ENCODE data around the gene DNAJB6.

DNAJB6 gene

DNA sequence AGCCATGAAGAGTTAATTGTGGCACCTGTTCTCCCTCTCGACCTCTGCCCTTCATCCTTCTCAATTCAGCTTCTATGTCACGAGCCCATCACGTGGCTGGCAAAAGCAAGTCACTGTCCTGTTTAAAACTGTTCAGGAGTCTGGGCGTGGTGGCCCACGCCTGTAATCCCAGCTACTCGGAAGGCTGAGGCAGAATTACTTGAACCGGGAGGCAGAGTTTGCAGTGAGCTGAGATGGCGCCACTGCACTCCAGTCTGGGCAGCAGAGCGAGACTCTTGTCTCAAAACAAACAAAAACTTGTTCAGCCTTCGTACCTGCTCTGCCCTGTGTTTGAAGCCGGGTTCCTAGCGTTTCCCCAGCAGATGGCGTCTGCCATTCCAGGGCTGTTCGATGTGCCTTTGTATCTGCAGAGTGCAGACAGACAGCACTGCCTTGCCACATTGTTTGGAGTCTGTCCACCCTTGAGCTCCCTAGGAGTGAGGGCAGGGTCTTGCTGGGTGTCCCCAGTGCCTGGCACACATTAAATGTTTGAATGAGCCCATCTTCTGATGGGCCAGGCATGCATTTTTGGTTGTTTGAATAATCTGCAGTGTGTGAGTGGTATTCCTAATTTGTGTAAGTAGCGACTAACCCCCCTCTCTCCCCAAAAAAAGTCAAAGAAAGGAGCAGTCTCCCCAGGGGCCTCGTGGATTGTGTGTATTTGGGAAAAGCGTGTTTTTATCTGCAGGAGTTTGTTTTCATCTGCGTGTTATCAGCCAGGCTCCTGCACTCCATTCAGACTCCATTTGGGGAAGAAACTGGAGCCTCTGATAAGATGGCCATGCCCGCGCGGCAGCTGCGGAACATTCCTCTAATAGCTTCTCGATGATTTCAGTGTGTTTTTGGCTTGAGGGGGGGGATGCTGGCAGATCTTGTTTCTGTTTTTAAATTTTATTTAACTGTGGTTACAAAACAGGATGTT, 61.2 kb downstream of the DNAJB6 start:
- peak; percentile 11 for DNase-seq

DNA sequence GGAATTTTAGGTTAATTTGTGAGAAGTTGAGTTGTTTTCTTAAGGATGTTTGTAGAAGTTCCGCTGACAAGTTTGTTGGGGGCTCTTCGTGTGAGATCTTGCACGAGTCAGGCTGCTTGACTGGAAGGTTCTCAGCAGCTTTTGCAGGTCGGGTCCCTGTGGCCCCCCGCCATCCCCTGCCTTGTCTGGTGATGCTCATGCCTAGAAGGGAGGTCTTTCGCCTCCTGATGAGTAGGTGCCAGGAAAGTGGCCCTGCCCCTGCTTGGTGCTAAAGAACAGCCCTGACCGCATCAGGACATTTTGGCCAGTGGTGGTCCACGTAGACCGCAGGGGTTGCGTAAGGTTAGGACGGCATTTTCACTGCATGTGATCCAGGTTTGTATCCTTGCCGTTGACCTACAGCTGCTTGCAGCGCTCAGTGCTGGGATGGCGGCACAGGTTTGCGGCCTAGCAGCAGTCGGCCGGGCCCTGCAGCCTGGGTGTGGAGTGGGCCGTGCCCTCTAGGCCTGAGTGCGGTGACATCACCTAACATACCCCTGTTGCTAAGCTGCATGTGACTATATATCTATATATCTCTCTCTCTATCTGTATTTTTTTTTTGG, 62.4 kb downstream of the DNAJB6 start:
- no peak for DNase-seq

DNA sequence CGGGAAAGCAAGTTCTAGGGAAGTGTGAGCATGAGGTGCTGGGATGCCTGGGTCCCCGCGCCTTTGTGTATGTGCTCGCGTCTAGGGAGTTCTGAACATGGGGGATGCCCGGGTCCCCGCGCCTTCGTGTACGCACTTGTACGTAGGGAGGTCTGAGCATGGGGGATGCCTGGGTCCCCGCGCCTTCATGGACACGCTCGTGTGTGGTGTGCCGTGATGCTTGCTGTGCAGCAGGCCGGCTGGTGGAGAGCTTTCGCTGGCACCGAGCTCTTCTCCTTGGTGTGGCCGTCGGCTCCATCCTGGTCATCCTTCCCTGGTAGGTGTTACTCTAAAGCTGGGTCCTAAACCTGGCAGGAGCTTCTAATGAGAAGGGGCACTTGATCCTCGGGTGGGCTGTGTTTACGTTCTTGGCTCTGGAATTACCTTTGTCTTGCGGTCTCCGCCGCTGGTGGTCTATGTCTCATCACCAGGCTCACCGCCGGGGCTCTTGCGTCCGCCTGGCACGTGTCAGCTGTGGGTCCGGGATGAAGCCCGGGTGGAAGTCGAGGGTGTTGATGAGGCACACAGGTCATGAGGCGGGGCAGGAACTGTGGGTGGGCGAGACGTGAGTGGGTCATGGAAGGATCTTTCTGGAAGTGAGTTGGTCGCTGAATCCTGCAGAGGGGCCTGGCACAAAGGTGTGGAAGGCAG, 63.5 kb downstream of the DNAJB6 start:
- no peak for DNase-seq

DNA sequence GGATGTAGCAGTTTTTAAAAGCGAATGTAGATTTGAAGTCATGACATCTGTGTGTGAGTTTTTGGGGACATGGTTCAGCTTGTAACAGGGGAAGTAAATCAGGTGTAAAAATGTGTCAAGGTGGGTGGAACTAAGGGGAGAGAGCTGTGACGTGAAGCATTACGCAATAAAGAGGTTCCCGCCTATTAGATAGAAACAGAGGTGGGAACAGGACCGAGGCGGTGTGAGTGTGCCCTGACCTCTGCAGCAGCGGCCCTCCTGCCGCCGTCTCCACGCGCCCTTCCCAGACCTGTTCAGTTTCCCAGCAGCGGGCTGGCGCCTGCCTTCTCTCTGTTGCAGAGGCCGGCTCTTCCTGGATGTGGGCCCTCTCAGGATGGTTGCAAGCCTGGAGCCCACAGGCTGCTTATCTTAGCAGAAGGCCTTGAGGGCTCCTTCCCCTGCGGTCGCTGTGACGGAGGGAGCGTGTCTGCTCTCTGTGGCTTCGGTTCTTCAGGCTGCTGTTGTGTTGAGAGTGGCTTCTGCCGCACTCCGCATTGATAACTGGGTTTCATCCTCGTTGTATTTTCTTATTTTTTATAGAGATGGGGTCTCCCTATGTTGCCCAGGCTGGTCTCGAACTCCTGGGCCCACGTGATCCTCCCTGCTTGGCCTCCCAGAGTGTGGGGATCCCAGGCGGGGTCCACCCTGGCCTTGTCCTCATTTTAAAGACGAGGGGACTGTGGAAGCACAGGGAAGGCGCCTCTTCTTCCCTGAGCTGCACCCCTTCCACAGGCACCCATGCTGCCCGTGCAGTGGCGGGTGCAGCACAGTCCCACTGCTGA, 65.0 kb downstream of the DNAJB6 start:
- no peak for DNase-seq

DNA sequence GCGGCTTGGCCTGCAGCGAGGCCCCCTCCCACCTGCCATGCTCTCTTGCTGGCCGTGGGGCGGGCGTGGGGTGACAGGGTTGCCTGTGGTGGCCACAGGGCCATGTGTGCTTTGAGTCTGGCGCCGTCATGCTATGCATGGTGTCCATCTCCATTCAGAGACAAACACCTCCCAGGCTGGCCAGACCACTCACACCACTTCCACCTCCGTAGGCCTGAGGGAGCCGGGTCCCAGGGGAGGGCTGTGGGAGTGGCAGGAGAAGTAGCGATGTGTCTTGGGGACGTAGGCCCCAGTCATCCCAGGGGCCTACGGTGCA, 65.5 kb downstream of the DNAJB6 start:
- DNase-seq = no peak

- DNase-seq = no peak
Measured at GRCh38 chr7:157402911-157403534, 66.2 kb downstream of the DNAJB6 start.

- no peak for DNase-seq
Measured at GRCh38 chr7:157403646-157404401, 67.0 kb downstream of the DNAJB6 start.

DNA sequence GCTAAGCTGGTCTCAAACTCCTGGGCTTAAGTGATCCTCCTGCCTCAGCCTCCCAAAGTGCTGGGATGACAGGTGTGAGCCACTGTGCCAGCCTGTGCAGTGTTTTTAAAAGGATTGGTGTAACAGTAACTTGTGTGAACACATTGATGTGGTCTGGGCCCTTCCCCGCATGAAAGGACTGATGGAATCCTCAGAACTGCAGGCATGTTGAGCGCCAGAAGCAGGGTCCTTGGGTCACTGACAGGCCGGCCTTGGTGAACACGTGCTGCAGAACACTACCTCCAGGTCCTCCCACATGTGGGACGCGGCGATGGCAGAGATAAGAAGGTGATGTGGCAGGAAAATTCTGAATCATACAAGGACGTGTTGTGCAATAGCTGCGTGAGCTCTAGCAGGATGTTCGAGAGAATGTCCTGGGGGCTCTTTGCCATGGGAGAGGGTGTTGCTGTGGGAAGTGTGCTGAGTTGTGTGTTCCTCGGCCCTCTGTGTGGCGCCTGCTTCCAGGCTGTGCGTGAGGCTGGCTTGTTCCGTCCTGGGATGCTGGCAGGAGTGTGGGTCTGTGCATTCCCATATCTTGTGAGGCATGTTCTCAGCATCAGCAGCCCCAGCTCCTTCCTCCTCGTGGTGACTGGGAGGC, 68.2 kb downstream of the DNAJB6 start:
- no peak for DNase-seq

DNA sequence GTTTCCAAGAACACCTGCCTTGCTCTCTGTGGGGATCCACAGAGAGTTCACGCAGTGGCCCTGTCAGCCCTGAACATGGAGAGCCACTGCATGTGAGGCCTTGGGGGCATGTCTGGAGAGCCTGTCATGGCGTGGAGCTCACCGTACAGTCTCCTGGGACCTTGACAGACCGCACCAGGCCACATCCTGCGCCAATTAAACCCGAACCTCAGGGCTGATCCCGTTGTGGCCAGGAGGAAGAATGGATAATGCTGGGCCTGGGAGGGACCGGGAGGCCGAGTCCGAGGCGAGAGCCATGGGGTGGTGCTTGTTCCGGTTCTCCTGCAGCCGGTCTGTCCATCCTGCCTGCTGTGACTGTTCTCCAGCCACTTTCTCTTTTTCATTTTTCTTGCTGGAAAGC, 68.7 kb downstream of the DNAJB6 start:
- DNase-seq = no peak

DNA sequence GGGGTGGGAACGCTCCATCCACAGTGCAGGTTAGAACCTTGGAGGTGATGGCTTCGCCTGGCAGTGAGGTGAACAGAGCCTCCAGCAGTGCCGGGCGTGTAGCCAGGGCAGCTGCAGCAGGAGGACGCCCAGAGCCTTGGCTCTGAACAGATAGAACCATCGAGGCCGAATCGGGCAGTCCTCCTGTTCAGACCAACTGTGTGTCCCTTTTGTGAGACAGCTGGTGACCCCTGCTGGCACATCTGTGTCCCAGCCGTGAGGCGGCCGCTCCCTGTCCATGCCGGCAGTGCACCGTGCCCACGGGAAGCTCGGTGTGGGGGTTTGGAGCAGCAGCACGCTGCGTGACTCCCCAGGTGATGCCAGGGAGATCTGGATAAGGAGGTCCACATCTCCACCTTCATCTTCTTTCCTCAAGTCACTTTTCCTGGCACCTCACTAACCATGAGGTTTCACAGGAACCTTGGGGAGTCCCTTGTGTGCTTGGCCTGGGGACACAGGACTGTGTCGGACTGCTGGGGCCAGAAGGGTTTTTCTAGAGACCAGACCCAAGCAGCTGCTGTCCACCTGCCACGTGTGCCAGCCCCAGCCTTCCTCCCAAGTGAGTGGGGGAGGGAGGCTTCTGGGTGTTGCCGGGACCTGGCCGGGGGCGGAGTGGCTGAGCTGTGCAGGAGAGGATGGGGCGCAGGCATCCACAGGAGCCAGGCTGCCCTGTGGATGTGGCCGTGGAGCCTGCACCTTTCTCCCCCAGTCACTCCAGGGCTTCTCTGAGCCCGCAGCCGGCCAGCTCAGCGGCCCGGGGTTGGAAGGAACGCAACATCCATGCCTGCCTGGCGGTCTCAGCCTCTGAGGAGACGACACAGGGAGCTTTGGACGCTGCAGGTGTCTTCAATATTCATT, 69.4 kb downstream of the DNAJB6 start:
- DNase-seq = no peak

GRCh38 chr7:157406971-157407370, 70.2 kb downstream of the DNAJB6 start:
- DNase-seq = no peak

GRCh38 chr7:157407512-157408257, 70.9 kb downstream of the DNAJB6 start:
- DNase-seq = no peak

GRCh38 chr7:157408258-157409101, 71.7 kb downstream of the DNAJB6 start:
- DNase-seq = no peak

- DNase-seq = no peak
Measured at GRCh38 chr7:157409149-157409752, 72.4 kb downstream of the DNAJB6 start.

DNA sequence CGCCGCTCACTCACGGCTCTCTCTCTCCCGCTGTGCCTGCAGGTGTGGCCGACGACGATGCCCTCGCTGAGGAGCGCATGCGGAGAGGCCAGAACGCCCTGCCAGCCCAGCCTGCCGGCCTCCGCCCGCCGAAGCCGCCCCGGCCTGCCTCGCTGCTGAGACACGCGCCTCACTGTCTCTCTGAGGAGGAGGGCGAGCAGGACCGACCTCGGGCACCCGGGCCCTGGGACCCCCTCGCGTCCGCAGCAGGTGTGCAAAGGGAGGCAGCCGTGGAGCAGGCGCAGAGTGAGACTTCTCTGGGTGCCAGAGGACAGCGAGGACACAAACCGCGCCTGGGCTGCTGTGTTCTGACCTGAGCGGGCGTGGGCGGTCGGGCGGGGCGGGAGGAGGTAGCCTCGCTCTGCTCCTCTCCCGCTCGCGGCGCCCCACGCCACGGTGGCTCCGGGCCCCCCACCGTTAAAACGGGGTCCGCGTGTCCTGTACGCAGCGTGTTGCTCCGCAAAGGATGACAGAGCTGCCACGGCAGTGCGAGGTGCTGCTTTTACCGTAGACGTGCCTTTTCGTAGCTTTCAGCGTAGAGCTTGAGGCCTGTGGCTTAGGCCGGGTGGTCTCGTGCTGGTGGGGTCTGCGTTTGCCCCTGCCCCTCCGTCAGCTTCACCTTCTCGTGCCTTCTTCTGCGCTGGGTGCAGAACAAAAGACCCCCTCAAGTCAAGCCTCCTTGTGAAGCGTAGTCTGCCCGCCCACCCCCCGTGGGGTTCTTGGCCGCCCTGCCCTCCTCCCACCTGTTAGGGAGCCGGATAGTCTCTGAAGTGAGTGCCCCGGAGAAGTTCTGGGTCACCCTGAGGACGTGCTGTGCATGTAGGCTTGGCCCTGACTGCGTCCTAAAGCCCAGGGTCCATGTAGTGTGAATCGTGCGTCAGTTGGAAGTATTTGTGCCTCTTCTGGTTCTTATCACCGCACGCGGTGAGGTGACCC, 73.2 kb downstream of the DNAJB6 start:
- no peak for DNase-seq

DNA sequence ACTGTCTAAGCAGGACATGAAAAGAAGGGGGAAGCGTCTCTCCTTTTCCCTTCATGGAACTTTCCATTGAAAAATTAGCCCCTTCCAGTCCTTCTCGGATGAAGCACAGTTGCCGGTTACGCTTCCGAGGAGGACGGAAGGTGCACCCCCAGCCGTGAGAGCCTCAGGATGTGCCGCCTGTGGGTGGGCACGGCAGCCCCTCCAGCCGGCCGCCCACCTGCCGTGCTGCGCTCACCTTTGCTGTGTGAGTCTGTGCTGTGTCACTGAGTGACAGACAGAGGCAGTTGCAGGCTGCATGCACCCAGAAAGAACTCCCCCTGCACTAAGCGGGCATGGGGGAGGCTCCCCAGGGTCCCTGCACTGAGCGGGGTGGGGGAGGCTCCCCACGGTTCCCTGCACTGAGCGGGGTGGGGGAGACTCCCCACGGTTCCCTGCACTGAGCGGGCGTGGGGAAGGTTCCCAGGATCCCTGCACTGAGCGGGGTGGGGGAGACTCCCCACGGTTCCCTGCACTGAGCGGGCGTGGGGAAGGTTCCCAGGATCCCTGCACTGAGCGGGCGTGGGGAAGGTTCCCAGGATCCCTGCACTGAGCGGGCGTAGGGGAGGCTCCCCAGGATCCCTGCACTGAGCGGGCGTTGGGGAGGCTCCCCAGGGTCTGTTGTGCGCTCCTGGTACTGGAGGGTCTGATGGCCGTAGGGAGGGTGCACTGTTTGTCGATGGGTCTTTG, 74.2 kb downstream of the DNAJB6 start:
- no peak for DNase-seq
